Psoas muscle (tissue), 8 donors: ENCODE data around the gene ASAP2. TPM values are rescaled to one million over a fixed set of nuclear protein-coding genes. Genes with fewer than 3 reads are reported as not detected.
A peak's percentile ranks its signal among the peaks of the same experiment; 100 is the strongest.

Experiments used
- ATAC-seq, 4 donors: fragments of 200-7000 bp; cut with Tn5 transposase; one replicate each; pipeline ENCODE4 v1.9.1; 2020; ENCODE audit warnings: moderate library complexity in 3 of 4, mild to moderate bottlenecking in 2 of 4
- DNase-seq, 2 donors: peaks; one replicate each; pipeline ENCODE4 v3.0.0-alpha.2; 2020
- H3K27ac ChIP-seq: fragments of 200-600 bp; one replicate; pipeline ENCODE4 v1.8.0; 2022
- H3K27me3 ChIP-seq, 3 donors: fragments of 200-600 bp in 1 of 3; one replicate each; pipeline versions ENCODE4 v1.6.1 to v1.8.0; 2013 to 2022; ENCODE audit warnings: low read length in 2 of 3, mild to moderate bottlenecking in 2 of 3, moderate library complexity in 1 of 3; ENCODE audit not compliant: insufficient read depth in 3 of 3
- H3K36me3 ChIP-seq, 2 donors: fragments of 200-600 bp in 1 of 2; one replicate each; pipeline versions ENCODE4 v1.6.1 to v1.8.0; 2013 to 2022; ENCODE audit warnings: low read depth in 1 of 2, mild to moderate bottlenecking in 1 of 2, moderate library complexity in 1 of 2; ENCODE audit not compliant: insufficient read depth in 1 of 2
- H3K4me1 ChIP-seq: fragments of 200-600 bp; one replicate; pipeline ENCODE4 v1.8.0; 2022
- H3K4me3 ChIP-seq: fragments of 200-600 bp; one replicate; pipeline ENCODE4 v1.8.0; 2022; ENCODE audit warnings: mild to moderate bottlenecking
- H3K9me3 ChIP-seq: fragments of 200-600 bp; one replicate; pipeline ENCODE4 v1.8.0; 2022
- WGBS, 3 donors: extraction: QIAGEN DNeasy Blood & Tissue Kit; methylation state at CpG; one replicate each; pipeline versions ENCODE4 v1.1.6 to v1.1.7; 2013; 5-methylcytosine and 5-hydroxymethylcytosine counted together
- intact Hi-C, 2 donors: fragments of 100-400 bp; cut with DNase I; formaldehyde crosslinking; loops; one replicate each; pipeline versions ENCODE4 v1.11.0 to v1.14.2; 2022
- polyA plus RNA-seq, 3 donors: library from polyadenylated mRNA; stranded (reverse); fragments of 200-250 nt; gene quantifications; one replicate each; pipeline ENCODE4 v1.2.3, GENCODE V29; 2013
- total RNA-seq, 4 donors: library from RNA; stranded (reverse); fragmentation: NEBNext Ultra II Directional in 2 of 4; extraction: Animal tissue kit (Norgen Biotek cat#: 25700) in 2 of 4; gene quantifications; one replicate each; pipeline versions ENCODE4 v1.2.1 to v1.2.4, GENCODE V29; 2021 to 2023
- TF ChIP-seq, protein P1 (sequence below): fragments of 200-600 bp; IDR thresholded peaks from one replicate; pipeline ENCODE4 v1.8.0; 2022; ENCODE audit warnings: antibody characterized with exemption
- donor health status: healthy with polysubstance abuse.
- donor health status: DM: no; HTN: no; CAD: no; lungs with moderate emphysema.
- donor health status: Bipolar disorder and iron deficiency.
- donor health status: healthy.
- donor health status: DM: yes; HTN: yes; CAD: no.
- donor health status: DM: no; HTN: no; CAD: no.
- donor health status: DM: no; HTN: no; CAD: no.
- donor health status: DM: yes; HTN: yes; CAD: no.

Gene ASAP2
- total and polyA plus RNA-seq, 7 donors: 1.6 to 9.0 (median 3.3) TPM

DNA sequence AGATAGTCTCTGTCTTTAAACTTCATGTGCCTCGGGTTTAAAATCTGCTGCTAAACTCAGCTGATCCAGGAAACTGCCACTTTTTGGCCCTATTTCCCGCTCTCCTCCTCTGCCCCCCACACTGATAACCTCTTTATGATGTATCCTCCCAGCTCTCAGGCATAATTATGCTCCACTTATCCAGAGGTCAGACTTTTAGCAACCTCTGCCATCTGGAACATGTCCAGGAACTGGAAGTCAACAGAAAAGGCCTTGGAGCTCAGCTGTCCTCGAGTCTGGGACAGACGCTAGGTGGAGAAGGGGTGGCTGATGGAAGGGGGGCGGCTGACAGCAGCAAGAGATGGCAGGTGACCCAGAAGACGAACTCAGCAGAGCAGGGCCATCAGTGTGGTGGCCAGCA is 41.2 kb downstream of the ASAP2 start:
- TF ChIP-seq, protein P1, sequence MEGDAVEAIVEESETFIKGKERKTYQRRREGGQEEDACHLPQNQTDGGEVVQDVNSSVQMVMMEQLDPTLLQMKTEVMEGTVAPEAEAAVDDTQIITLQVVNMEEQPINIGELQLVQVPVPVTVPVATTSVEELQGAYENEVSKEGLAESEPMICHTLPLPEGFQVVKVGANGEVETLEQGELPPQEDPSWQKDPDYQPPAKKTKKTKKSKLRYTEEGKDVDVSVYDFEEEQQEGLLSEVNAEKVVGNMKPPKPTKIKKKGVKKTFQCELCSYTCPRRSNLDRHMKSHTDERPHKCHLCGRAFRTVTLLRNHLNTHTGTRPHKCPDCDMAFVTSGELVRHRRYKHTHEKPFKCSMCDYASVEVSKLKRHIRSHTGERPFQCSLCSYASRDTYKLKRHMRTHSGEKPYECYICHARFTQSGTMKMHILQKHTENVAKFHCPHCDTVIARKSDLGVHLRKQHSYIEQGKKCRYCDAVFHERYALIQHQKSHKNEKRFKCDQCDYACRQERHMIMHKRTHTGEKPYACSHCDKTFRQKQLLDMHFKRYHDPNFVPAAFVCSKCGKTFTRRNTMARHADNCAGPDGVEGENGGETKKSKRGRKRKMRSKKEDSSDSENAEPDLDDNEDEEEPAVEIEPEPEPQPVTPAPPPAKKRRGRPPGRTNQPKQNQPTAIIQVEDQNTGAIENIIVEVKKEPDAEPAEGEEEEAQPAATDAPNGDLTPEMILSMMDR: no peak
- Histone ChIP-seq H3K27ac (no peak overlapping the region), H3K27me3 (no peaks in the 10 kb centered on the region), H3K36me3 (no peaks in the 10 kb centered on the region), H3K4me3 (no peak overlapping the region), H3K9me3 (no peaks in the 10 kb centered on the region), H3K4me1 (peaks cover 11% of the 10 kb centered on the region)
- intact Hi-C loops: no loop called here
- 28 to 35% (median 34%) methylated on average over 6 of the region's 6 CpGs for WGBS, 3 donors
- DNase-seq: no peak
- ATAC-seq: peak in 2 of 4 donors; percentile 36 to 46

DNA sequence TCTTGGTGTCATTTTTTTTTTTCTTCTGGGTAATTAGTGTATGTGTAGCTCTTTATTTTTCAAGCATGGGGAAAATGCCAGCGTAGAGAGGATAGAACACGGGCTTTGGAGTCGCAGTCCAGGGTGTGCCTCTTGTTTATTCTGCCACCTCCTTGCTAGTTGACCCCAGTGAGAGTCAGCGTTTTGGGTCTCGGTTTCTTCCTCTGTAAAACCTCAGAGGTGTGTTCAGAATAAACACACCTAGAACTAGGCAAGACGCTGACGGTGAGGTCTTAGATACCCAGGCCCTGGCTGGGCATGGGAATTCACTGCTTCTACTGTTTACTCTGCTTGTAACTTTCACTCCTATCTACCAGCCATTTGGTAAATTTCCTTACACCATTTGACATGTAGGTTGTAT is 41.8 kb downstream of the ASAP2 start:
- Histone ChIP-seq H3K9me3 (no peaks in the 10 kb centered on the region), H3K4me3 (no peak overlapping the region), H3K27me3 (no peaks in the 10 kb centered on the region), H3K4me1 (peaks cover 11% of the 10 kb centered on the region), H3K36me3 (no peaks in the 10 kb centered on the region), H3K27ac (no peak overlapping the region)
- DNase-seq: no peak
- intact Hi-C loops: no loop called here
- TF ChIP-seq, protein P1: no peak
- WGBS, 3 donors: 96 to 97% (median 96%) methylated on average over 7 of the region's 7 CpGs
- ATAC-seq: no peak

- no peak overlapping the region for H3K4me3 ChIP-seq
- DNase-seq (no peak), ATAC-seq (no peak)
- intact Hi-C loops: no loop called here
- no peaks in the 10 kb centered on the region for H3K36me3 ChIP-seq
- no peaks in the 10 kb centered on the region for H3K9me3 ChIP-seq
- peaks cover 11% of the 10 kb centered on the region for H3K4me1 ChIP-seq
- TF ChIP-seq, protein P1: no peak
- 50 to 60% (median 59%) methylated on average over 10 of the region's 10 CpGs for WGBS, 3 donors
- H3K27ac ChIP-seq: no peak overlapping the region
- H3K27me3 ChIP-seq: no peaks in the 10 kb centered on the region
Measured at GRCh38 chr2:9249020-9249800, 42.6 kb downstream of the ASAP2 start.

DNA sequence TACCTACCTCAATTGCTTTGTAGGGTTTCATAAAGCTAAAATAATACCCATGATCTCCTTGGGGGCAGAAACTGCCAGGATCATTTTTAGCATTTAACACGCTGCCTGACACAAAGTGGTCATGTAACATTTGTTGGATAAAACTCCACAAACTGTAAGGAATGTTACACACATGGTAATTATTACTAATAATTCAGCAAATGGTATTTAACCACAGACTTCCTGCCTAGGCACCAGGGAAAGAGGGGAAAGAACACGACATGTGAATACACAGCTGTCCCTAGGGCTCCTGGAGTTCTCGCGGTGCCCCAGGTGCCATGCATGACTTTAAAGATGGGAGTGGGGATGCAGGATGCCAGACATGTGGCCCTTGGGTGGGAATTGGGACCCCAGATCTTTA is 43.5 kb downstream of the ASAP2 start:
- WGBS, 3 donors: 69 to 83% (median 73%) methylated on average over 4 of the region's 4 CpGs
- DNase-seq: no peak
- Histone ChIP-seq H3K4me3 (no peak overlapping the region), H3K4me1 (peaks cover 11% of the 10 kb centered on the region), H3K36me3 (no peaks in the 10 kb centered on the region), H3K27ac (no peak overlapping the region), H3K9me3 (no peaks in the 10 kb centered on the region), H3K27me3 (no peaks in the 10 kb centered on the region)
- TF ChIP-seq, protein P1: no peak
- intact Hi-C loops: no loop called here
- ATAC-seq: no peak
